ENCODE data around the gene ITSN1. TPM values are rescaled to one million over a fixed set of nuclear protein-coding genes. Genes with fewer than 3 reads are reported as not detected.
"Not testable (repeated sequence)": the region's sequence is repeated elsewhere in the genome, so short reads cannot be mapped to it uniquely, and the experiment has no call there.

Gene ITSN1
- total RNA-seq, 2 experiments from 2014 or later, result 5.7 to 7.3 TPM

- ATAC-seq (no peak), DNase-seq (no peak)
- Mint-ChIP-seq H3K4me3 (no peak overlapping the region), H3K27me3 (no peaks in the 10 kb centered on the region), H3K9me3 (ENCODE audit: low read depth) (no peaks in the 10 kb centered on the region), H3K36me3 (ENCODE audit: low read depth) (no peaks in the 10 kb centered on the region), H3K4me1 (peaks cover 7% of the 10 kb centered on the region), H3K27ac (no peak overlapping the region)
- intact Hi-C loops (cut with DNase I, micrococcal nuclease), result no loop called here
- ChIA-PET CTCF (interaction anchor here (0.6 to 1.7 kb wide), 2 partner anchors 93 to 338 kb away, joined by 3 read pairs; no protein-coding TSS in a partner anchor), POLR2A (no interaction called here)
Observed at GRCh38 chr21:33699277-33699676, 57.0 kb downstream of the ITSN1 start.

DNA sequence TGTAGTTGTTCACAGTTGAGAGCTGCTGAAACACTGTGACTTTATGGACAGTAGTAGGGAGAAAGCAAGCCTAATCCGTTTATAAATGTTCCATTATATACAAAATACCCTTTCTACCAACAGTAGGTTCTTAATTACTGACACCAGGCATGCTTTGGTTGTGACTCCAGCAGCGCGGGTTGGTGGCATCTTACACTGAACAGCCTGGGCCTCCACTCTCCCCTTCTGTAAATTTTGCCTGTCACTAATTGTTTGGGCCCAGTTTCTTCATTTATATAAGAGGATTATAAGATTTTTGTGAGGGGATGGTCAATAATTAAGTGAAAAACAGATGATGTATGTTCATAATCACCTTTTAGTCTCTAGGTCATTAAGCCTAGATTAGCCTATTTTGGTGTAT is 58.2 kb downstream of the ITSN1 start:
- no peak for DNase-seq
- Mint-ChIP-seq H3K27me3 (no peaks in the 10 kb centered on the region), H3K4me3 (no peak overlapping the region), H3K9me3 (ENCODE audit: low read depth) (no peaks in the 10 kb centered on the region), H3K36me3 (ENCODE audit: low read depth) (no peaks in the 10 kb centered on the region), H3K4me1 (peaks cover 7% of the 10 kb centered on the region), H3K27ac (no peak overlapping the region)
- ChIA-PET CTCF (no interaction called here), POLR2A (no interaction called here)
- intact Hi-C loops (cut with DNase I, micrococcal nuclease), result no loop called here
- no peak for ATAC-seq

GRCh38 chr21:33703750-33704606 is 61.7 kb downstream of the ITSN1 start:
- Mint-ChIP-seq H3K9me3 (ENCODE audit: low read depth) (peaks cover 5% of the 10 kb centered on the region), H3K36me3 (ENCODE audit: low read depth) (no peaks in the 10 kb centered on the region), H3K4me3 (no peak overlapping the region), H3K27ac (no peak overlapping the region), H3K4me1 (peaks cover 7% of the 10 kb centered on the region), H3K27me3 (no peaks in the 10 kb centered on the region)
- CTCF ChIA-PET, result interaction anchor here (0.9 kb wide), 1 partner anchor 12 kb away, joined by 3 read pairs; no protein-coding TSS in a partner anchor
- intact Hi-C loops (cut with DNase I, micrococcal nuclease), result no loop called here
- POLR2A ChIA-PET, result interaction anchor here (0.6 kb wide), 1 partner anchor 11 kb away, joined by 3 read pairs; no protein-coding TSS in a partner anchor
- ATAC-seq (no peak), DNase-seq (no peak)

- ATAC-seq, result no peak
- ChIA-PET CTCF (interaction anchor here (1.8 kb wide), 1 partner anchor 10 kb away, joined by 5 read pairs; no protein-coding TSS in a partner anchor), POLR2A (no interaction called here)
- intact Hi-C loops (cut with DNase I, micrococcal nuclease), result no loop called here
- Mint-ChIP-seq H3K27ac (no peak overlapping the region), H3K36me3 (ENCODE audit: low read depth) (no peaks in the 10 kb centered on the region), H3K4me3 (no peak overlapping the region), H3K9me3 (ENCODE audit: low read depth) (peaks cover 7% of the 10 kb centered on the region), H3K27me3 (peaks cover 2% of the 10 kb centered on the region), H3K4me1 (peaks cover 7% of the 10 kb centered on the region)
- DNase-seq, result no peak
Observed at GRCh38 chr21:33707846-33708245, 65.5 kb downstream of the ITSN1 start.

DNA sequence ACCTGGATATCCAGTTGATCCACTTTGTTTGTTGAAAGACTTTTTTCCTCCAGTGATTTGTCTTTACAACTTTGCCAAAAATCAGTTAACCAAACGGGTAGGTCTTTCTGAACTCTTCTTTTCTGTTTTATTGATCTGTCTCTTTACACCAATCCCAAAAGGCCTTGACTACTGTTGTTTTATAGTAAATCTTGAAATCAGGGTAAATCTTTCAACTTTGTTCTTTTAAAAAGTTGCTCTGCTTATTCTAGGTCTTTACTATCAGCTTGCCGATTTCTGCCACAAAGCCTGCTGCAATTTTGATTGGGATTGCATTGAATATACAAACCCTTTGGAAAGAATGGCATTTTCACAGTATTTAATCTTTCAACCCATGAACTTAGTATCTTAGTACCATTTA is 66.6 kb downstream of the ITSN1 start:
- H3K36me3 Mint-ChIP-seq (ENCODE audit: low read depth), result no peaks in the 10 kb centered on the region
- ATAC-seq (no peak), DNase-seq (no peak)
- H3K27ac Mint-ChIP-seq, result no peak overlapping the region
- intact Hi-C loops (cut with DNase I, micrococcal nuclease), result no loop called here
- no peak overlapping the region for H3K4me3 Mint-ChIP-seq
- peaks cover 7% of the 10 kb centered on the region for H3K9me3 Mint-ChIP-seq (ENCODE audit: low read depth)
- peaks cover 3% of the 10 kb centered on the region for H3K4me1 Mint-ChIP-seq
- ChIA-PET POLR2A (no interaction called here), CTCF (no interaction called here)
- peaks cover 2% of the 10 kb centered on the region for H3K27me3 Mint-ChIP-seq

DNA sequence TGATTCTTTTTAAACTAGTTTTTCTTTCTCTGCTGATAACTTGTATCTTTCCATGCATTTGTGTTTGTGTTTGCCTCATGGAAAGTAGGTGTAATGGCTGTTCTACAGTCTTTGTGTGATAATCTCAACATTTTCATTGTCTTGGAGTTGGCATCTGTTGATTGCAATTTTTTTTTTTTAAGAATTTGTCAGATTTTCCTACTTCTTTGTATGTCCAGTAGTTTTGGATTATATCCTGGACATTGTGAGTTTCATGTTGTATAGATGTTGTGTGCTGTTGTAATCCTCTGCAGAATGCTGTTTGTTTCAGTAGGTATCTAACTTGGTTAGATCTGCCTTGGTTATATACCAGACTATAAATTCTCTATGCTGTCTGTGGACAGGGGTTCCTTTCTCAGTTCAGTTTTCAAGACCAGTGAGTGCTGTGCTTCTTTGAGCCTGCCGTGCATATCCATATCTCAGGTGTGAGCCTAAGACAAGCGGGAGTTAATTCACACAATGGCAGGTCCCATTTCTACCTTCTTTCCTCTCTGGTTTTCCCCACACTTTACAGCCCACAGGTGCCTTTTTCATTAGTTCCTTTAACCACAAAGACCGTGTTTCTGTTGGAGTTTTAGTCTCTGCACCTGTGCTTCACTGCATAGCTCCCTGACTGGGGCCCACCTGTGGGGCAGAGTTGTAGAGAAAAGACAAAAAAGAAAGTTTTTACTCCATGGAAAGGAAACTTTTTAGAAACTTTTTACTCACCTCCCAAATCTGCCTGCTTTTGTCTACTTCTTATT is 69.9 kb downstream of the ITSN1 start:
- Mint-ChIP-seq H3K4me3 (no peak overlapping the region), H3K27me3 (peaks cover 2% of the 10 kb centered on the region), H3K36me3 (ENCODE audit: low read depth) (no peaks in the 10 kb centered on the region), H3K9me3 (ENCODE audit: low read depth) (peaks cover 7% of the 10 kb centered on the region), H3K4me1 (no peaks in the 10 kb centered on the region), H3K27ac (no peak overlapping the region)
- ChIA-PET CTCF (no interaction called here), POLR2A (no interaction called here)
- intact Hi-C loops (cut with DNase I, micrococcal nuclease), result no loop called here
- ATAC-seq (no peak), DNase-seq (no peak)

- H3K36me3 Mint-ChIP-seq (ENCODE audit: low read depth), result no peaks in the 10 kb centered on the region
- H3K9me3 Mint-ChIP-seq (ENCODE audit: low read depth), result no peaks in the 10 kb centered on the region
- CTCF ChIA-PET, result no interaction called here
- intact Hi-C loops (cut with DNase I, micrococcal nuclease), result no loop called here
- POLR2A ChIA-PET, result no interaction called here
- no peak overlapping the region for H3K27ac Mint-ChIP-seq
- no peak for DNase-seq
- H3K27me3 Mint-ChIP-seq, result no peaks in the 10 kb centered on the region
- H3K4me1 Mint-ChIP-seq, result no peaks in the 10 kb centered on the region
- no peak overlapping the region for H3K4me3 Mint-ChIP-seq
- ATAC-seq, result no peak
Observed at GRCh38 chr21:33721081-33721480, 78.8 kb downstream of the ITSN1 start.

GRCh38 chr21:33729139-33729538 is 86.8 kb downstream of the ITSN1 start:
- ATAC-seq; H3K27ac Mint-ChIP-seq; H3K4me1 Mint-ChIP-seq; CTCF ChIA-PET; POLR2A ChIA-PET; intact Hi-C loops (cut with DNase I, micrococcal nuclease); DNase-seq; H3K4me3 Mint-ChIP-seq; H3K27me3 Mint-ChIP-seq; H3K36me3 Mint-ChIP-seq (ENCODE audit: low read depth); H3K9me3 Mint-ChIP-seq (ENCODE audit: low read depth): not testable (repeated sequence)

- no peaks in the 10 kb centered on the region for H3K27me3 Mint-ChIP-seq
Observed at GRCh38 chr21:33729641-33730040, 87.3 kb downstream of the ITSN1 start.

GRCh38 chr21:33731447-33731846 is 89.1 kb downstream of the ITSN1 start:
- POLR2A ChIA-PET, result no interaction called here

More at GRCh38 chr21:33729641-33730040, 87.3 kb downstream of the ITSN1 start:
- no peak for DNase-seq
- POLR2A ChIA-PET, result no interaction called here
- Mint-ChIP-seq H3K27ac (no peak overlapping the region), H3K9me3 (ENCODE audit: low read depth) (no peaks in the 10 kb centered on the region), H3K4me3 (no peak overlapping the region), H3K4me1 (no peaks in the 10 kb centered on the region), H3K36me3 (ENCODE audit: low read depth) (no peaks in the 10 kb centered on the region)
- intact Hi-C loops (cut with DNase I, micrococcal nuclease), result no loop called here
- CTCF ChIA-PET, result no interaction called here
- ATAC-seq, result no peak

GRCh38 chr21:33732038-33732437 is 89.7 kb downstream of the ITSN1 start:
- Mint-ChIP-seq H3K9me3 (ENCODE audit: low read depth) (no peaks in the 10 kb centered on the region), H3K4me3 (no peak overlapping the region), H3K4me1 (no peaks in the 10 kb centered on the region), H3K27ac (no peak overlapping the region), H3K27me3 (no peaks in the 10 kb centered on the region), H3K36me3 (ENCODE audit: low read depth) (no peaks in the 10 kb centered on the region)
- ATAC-seq (no peak), DNase-seq (no peak)
- POLR2A ChIA-PET, result no interaction called here
- intact Hi-C loops (cut with DNase I, micrococcal nuclease), result no loop called here
- CTCF ChIA-PET, result no interaction called here

More at GRCh38 chr21:33731447-33731846, 89.1 kb downstream of the ITSN1 start:
- intact Hi-C loops (cut with DNase I, micrococcal nuclease), result no loop called here
- DNase-seq (no peak), ATAC-seq (no peak)
- CTCF ChIA-PET, result no interaction called here
- no peaks in the 10 kb centered on the region for H3K36me3 Mint-ChIP-seq (ENCODE audit: low read depth)
- no peaks in the 10 kb centered on the region for H3K9me3 Mint-ChIP-seq (ENCODE audit: low read depth)
- H3K4me1 Mint-ChIP-seq, result no peaks in the 10 kb centered on the region
- no peak overlapping the region for H3K27ac Mint-ChIP-seq
- no peaks in the 10 kb centered on the region for H3K27me3 Mint-ChIP-seq
- H3K4me3 Mint-ChIP-seq, result no peak overlapping the region

DNA sequence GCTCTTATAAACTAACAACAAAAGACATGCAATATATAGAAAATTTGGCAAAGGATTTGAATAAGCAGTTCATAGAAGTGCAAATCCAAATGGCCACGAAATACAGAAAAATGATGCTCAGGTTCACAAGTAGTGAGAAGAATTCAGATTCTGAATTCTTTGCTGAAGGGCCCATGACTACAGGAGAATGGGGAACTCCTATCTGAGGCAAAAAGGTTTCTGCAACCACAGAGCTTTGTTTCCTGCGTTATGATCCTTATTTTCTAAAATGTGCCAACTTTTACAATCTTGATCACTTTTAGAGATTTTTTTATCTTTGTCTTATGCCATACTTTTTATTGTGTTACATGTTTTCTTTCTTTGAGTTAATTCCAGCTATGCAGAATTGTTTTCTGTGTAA is 91.3 kb downstream of the ITSN1 start:
- no peaks in the 10 kb centered on the region for H3K27me3 Mint-ChIP-seq
- no peaks in the 10 kb centered on the region for H3K36me3 Mint-ChIP-seq (ENCODE audit: low read depth)
- no peaks in the 10 kb centered on the region for H3K4me1 Mint-ChIP-seq
- H3K9me3 Mint-ChIP-seq (ENCODE audit: low read depth), result no peaks in the 10 kb centered on the region
- H3K4me3 Mint-ChIP-seq, result no peak overlapping the region
- ChIA-PET CTCF (interaction anchor here (0.9 kb wide), 1 partner anchor 11 kb away, joined by 3 read pairs; no protein-coding TSS in a partner anchor), POLR2A (interaction anchor here (0.6 kb wide), 1 partner anchor 48 kb away, joined by 3 read pairs; no protein-coding TSS in a partner anchor)
- DNase-seq, result no peak
- intact Hi-C loops (cut with DNase I, micrococcal nuclease), result no loop called here
- no peak for ATAC-seq
- no peak overlapping the region for H3K27ac Mint-ChIP-seq
